Activated CD8-positive, alpha-beta memory T cell treated with anti-CD3 and anti-CD28 coated beads for 1 hour (primary cell): ENCODE measurements around the gene MRFAP1.

Experiments used
- DNase-seq, 2 donors: peaks; one replicate each; pipeline ENCODE4 v3.0.0-alpha.2; 2020; ENCODE audit warnings: low read depth in 1 of 2; ENCODE audit errors: extremely low read depth in 1 of 2

Gene MRFAP1

GRCh38 chr4:6689506-6689960 is 49.0 kb downstream of the MRFAP1 start:
- no peak for DNase-seq
